HCT116 (cell line): ENCODE data around the gene PROB1. TPM values are rescaled to one million over a fixed set of nuclear protein-coding genes. Genes with fewer than 3 reads are reported as not detected.

Experiments
- ATAC-seq: fragments of 200-7000 bp; cut with Tn5 transposase; 2 replicates; pipeline ENCODE4 v1.9.1; 2020; ENCODE audit warnings: mild to moderate bottlenecking, moderate library complexity
- BruUV-seq: library from RNA; stranded (reverse); fragments of 400-500 nt; replicated peaks from 2 replicates; lab custom pipeline; 2021; lab: Mats Ljungman, UMichigan
- CTCF ChIA-PET: fragments of 300-600 bp; sonication (Branson Sonifier 250); formaldehyde crosslinking; loops from one replicate; lab custom pipeline; 2021; ENCODE audit warnings: antibody characterized with exemption; lab: Charles Lee
- POLR2A ChIA-PET: fragments of 300-600, 350-600 bp; sonication (Branson Sonifier 250); formaldehyde crosslinking; loops from one replicate; lab custom pipeline; 2021; ENCODE audit warnings: antibody characterized with exemption; lab: Charles Lee
- RAD21 ChIA-PET, 2 experiments: fragments of 300-600 bp; sonication (Branson Sonifier 250); formaldehyde crosslinking; loops; one replicate each; lab custom pipeline; 2023; ENCODE audit warnings: low total read pairs in 2 of 2; ENCODE audit not compliant: uncharacterized antibody in 2 of 2, unreplicated experiment in 2 of 2, low non-redundant PET in 1 of 2; lab: Charles Lee
- DNase-seq: peaks from one replicate; pipeline ENCODE4 v3.0.0-alpha.2; 2010; ENCODE audit warnings: low read depth, low spot score
- H2AFZ ChIP-seq: fragments of 200-600 bp; shearing (Covaris generic), sonication (generic); 2 replicates; pipeline ENCODE4 v1.6.1; 2017; ENCODE audit warnings: low read depth, mixed run types, mixed read lengths, antibody characterized with exemption, low read length; ENCODE audit not compliant: poor library complexity, severe bottlenecking
- H3K27ac ChIP-seq: 2 replicates; pipeline ENCODE4 v1.5.1; 2012; ENCODE audit warnings: low read depth, low read length
- H3K27me3 ChIP-seq: fragments of 200-600 bp; sonication (generic); 2 replicates; pipeline ENCODE4 v1.6.1; 2016; ENCODE audit warnings: mixed run types, low read length, mixed read lengths; ENCODE audit not compliant: insufficient read depth
- H3K36me3 ChIP-seq, 2 experiments: fragments of 200-500 bp in 1 of 2; fragments of 200-600 bp in 1 of 2; sonication (Bioruptor generic) in 1 of 2; sonication (generic) in 1 of 2; 2 replicates each; pipeline versions ENCODE4 v1.5.1 to v1.6.1; 2014 to 2016; ENCODE audit warnings: low read length in 2 of 2, inconsistent platforms in 1 of 2, mixed read lengths in 1 of 2, mixed run types in 1 of 2; ENCODE audit not compliant: insufficient read depth in 2 of 2, control insufficient read depth in 1 of 2
- H3K4me1 ChIP-seq, 2 experiments: fragments of 200-600 bp in 1 of 2; sonication (generic) in 1 of 2; 2 replicates each; pipeline versions ENCODE4 v1.5.1 to v1.6.1; 2012 to 2017; ENCODE audit warnings: low read length in 2 of 2, inconsistent platforms in 1 of 2, mild to moderate bottlenecking in 1 of 2, mixed read lengths in 1 of 2, mixed run types in 1 of 2, moderate library complexity in 1 of 2; ENCODE audit not compliant: insufficient read depth in 2 of 2, control insufficient read depth in 1 of 2
- H3K4me2 ChIP-seq: fragments of 200-600 bp; sonication (generic); 2 replicates; pipeline ENCODE4 v1.6.1; 2017; ENCODE audit warnings: mixed run types, low read length, mixed read lengths
- H3K4me3 ChIP-seq, 2 experiments: fragments of 200-600 bp in 1 of 2; sonication (generic) in 1 of 2; replicated peaks in 1 of 2; 2 replicates each; pipeline ENCODE4 v1.5.1; 2011 to 2016; ENCODE audit warnings: low read length in 2 of 2, control low read depth in 1 of 2, low read depth in 1 of 2, mild to moderate bottlenecking in 1 of 2, mixed read lengths in 1 of 2, mixed run types in 1 of 2
- H3K79me2 ChIP-seq: fragments of 200-600 bp; sonication (generic); 2 replicates; pipeline ENCODE4 v1.6.1; 2017; ENCODE audit warnings: mild to moderate bottlenecking, mixed run types, low read length, moderate library complexity, mixed read lengths; ENCODE audit not compliant: insufficient read depth
- H3K9ac ChIP-seq: fragments of 200-600 bp; sonication (generic); 2 replicates; pipeline ENCODE4 v1.6.1; 2016; ENCODE audit warnings: low read length, mixed read lengths
- H3K9me2 ChIP-seq: fragments of 200-600 bp; sonication (generic), shearing (Covaris generic); 2 replicates; pipeline ENCODE4 v1.6.1; 2017; ENCODE audit warnings: mixed run types, mild to moderate bottlenecking, moderate library complexity; ENCODE audit not compliant: insufficient read depth
- H3K9me3 ChIP-seq, 2 experiments: fragments of 200-500 bp in 1 of 2; fragments of 200-600 bp in 1 of 2; sonication (Bioruptor generic) in 1 of 2; sonication (generic) in 1 of 2; 2 replicates each; pipeline ENCODE4 v1.6.1; 2014 to 2017; ENCODE audit warnings: low read length in 2 of 2, mixed read lengths in 2 of 2, inconsistent platforms in 1 of 2, low read depth in 1 of 2, mild to moderate bottlenecking in 1 of 2, mixed run types in 1 of 2, moderate library complexity in 1 of 2; ENCODE audit not compliant: control insufficient read depth in 1 of 2, insufficient read depth in 1 of 2
- H4K20me1 ChIP-seq: fragments of 200-600 bp; sonication (generic), shearing (Covaris generic); 2 replicates; pipeline ENCODE4 v1.6.1; 2017; ENCODE audit warnings: mixed run types, mild to moderate bottlenecking, moderate library complexity; ENCODE audit not compliant: insufficient read depth
- CBX3 ChIP-seq: IDR thresholded peaks from 2 replicates; pipeline ENCODE4 v1.6.1; 2012; ENCODE audit warnings: low read depth
- CEBPB ChIP-seq: IDR thresholded peaks from 2 replicates; pipeline ENCODE4 v1.6.1; 2012; ENCODE audit warnings: low read depth
- EGR1 ChIP-seq: IDR thresholded peaks from 2 replicates; pipeline ENCODE4 v1.6.1; 2012; ENCODE audit warnings: low read depth
- EZH2 ChIP-seq: fragments of 200-600 bp; sonication (generic); IDR thresholded peaks from 2 replicates; pipeline ENCODE4 v1.6.1; 2017; ENCODE audit warnings: antibody characterized with exemption, mixed run types
- EZH2phosphoT487 ChIP-seq: fragments of 200-600 bp; IDR thresholded peaks from 2 replicates; pipeline ENCODE4 v1.6.1; 2018; ENCODE audit warnings: antibody characterized with exemption, borderline replicate concordance
- FOSL1 ChIP-seq: IDR thresholded peaks from 2 replicates; pipeline ENCODE4 v1.6.1; 2012; ENCODE audit warnings: low read depth
- JUND ChIP-seq: IDR thresholded peaks from 2 replicates; pipeline ENCODE4 v1.6.1; 2012
- POLR2A ChIP-seq: IDR thresholded peaks from 2 replicates; pipeline ENCODE4 v1.7.0; 2011; ENCODE audit warnings: borderline replicate concordance; ENCODE audit not compliant: insufficient read depth, insufficient read length; ENCODE audit errors: extremely low read depth
- POLR2AphosphoS5 ChIP-seq: IDR thresholded peaks from 2 replicates; pipeline ENCODE4 v1.6.1; 2011; ENCODE audit warnings: mild to moderate bottlenecking, low read depth, low read length, moderate library complexity
- RAD21 ChIP-seq: IDR thresholded peaks from 2 replicates; pipeline ENCODE4 v1.6.1; 2012; ENCODE audit warnings: low read depth, mild to moderate bottlenecking
- SRF ChIP-seq: IDR thresholded peaks from 2 replicates; pipeline ENCODE4 v1.6.1; 2012; ENCODE audit warnings: low read depth
- TCF7L2 ChIP-seq: IDR thresholded peaks from 2 replicates; pipeline ENCODE4 v1.7.0; 2011; ENCODE audit warnings: borderline replicate concordance, inconsistent platforms; ENCODE audit not compliant: insufficient read depth, insufficient read length; ENCODE audit errors: extremely low read depth
- YY1 ChIP-seq: IDR thresholded peaks from 2 replicates; pipeline ENCODE4 v1.6.1; 2011; ENCODE audit warnings: low read length, low read depth, moderate library complexity, mild to moderate bottlenecking; ENCODE audit not compliant: insufficient replicate concordance; ENCODE audit errors: extremely low read depth
- ZFX ChIP-seq: fragments of 450-650 bp; IDR thresholded peaks from 2 replicates; pipeline ENCODE4 v1.6.1; 2017
- ZNF274 ChIP-seq: fragments of 200-500 bp; sonication (Bioruptor generic); IDR thresholded peaks from 2 replicates; pipeline ENCODE4 v1.6.1; 2014; ENCODE audit warnings: mild to moderate bottlenecking, low read depth, low read length, inconsistent platforms
- intact Hi-C: fragments of 100-400 bp; cut with micrococcal nuclease; formaldehyde crosslinking; loops from 2 replicates; pipeline ENCODE4 v1.10.0; 2022
- total RNA-seq: library from RNA; stranded (reverse); gene quantifications from one replicate; pipeline ENCODE4 v1.2.1, GENCODE V29; 2021; ENCODE audit not compliant: unreplicated experiment
- TF ChIP-seq, protein P1 (sequence below): IDR thresholded peaks from 2 replicates; pipeline ENCODE4 v1.6.1; 2011; ENCODE audit warnings: mild to moderate bottlenecking, low read length, moderate library complexity; ENCODE audit not compliant: insufficient replicate concordance; ENCODE audit errors: extremely low read depth
- TF ChIP-seq, protein P2 (sequence below), 3 experiments: fragments of 200-600 bp in 1 of 3; sonication (generic) in 1 of 3; IDR thresholded peaks in 2 of 3; conservative IDR thresholded peaks in 1 of 3; 2 replicates each; pipeline ENCODE4 v1.5.1; 2012 to 2017; ENCODE audit warnings: low read depth in 2 of 3, low read length in 2 of 3, antibody characterized with exemption in 1 of 3, borderline replicate concordance in 1 of 3, control low read depth in 1 of 3, mild to moderate bottlenecking in 1 of 3, mixed read lengths in 1 of 3, mixed run types in 1 of 3, moderate library complexity in 1 of 3; ENCODE audit not compliant: insufficient read depth in 1 of 3
- TF ChIP-seq, protein P3 (sequence below): IDR thresholded peaks from 2 replicates; pipeline ENCODE4 v1.6.1; 2012
- TF ChIP-seq, protein P4 (sequence below): IDR thresholded peaks from 2 replicates; pipeline ENCODE4 v1.6.1; 2012; ENCODE audit warnings: low read depth

The PROB1 gene
- total RNA-seq, 1 experiment from 2014 or later = 1.7 TPM

DNA sequence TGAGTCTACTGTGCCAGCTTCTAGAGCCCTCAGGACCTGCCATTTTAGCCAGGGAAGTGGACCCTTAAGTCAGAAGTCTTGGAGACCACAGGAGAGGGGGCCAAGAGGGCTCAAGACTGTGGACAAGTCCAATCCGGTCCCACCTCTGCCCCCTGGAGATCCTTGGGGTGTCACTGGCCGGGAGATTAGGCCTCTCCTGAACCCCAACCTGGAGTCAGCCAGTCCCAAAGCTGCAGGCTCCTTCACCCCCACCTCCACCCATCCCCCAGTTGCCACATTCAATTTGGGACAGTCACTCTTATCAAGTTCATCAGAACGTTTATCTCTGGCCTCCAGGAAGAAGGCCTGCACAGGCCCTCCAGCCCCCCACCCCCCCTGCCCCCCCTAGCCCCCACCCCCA, 12.1 kb downstream of the PROB1 start:
- ChIA-PET RAD21 (no interaction called here), POLR2A (no interaction called here), CTCF (no interaction called here)
- no peaks in the 10 kb centered on the region for H3K27me3 ChIP-seq
- no peaks in the 10 kb centered on the region for H3K79me2 ChIP-seq
- intact Hi-C loops = no loop called here
- H3K4me1 ChIP-seq = peaks cover 0 to 9% of the 10 kb centered on the region in 2 experiments; a peak in 1 of 4 replicates
- no peak overlapping the region for H3K4me2 ChIP-seq
- ATAC-seq (no peak), DNase-seq (no peak)
- no TSS peak for BruUV-seq
- H2AFZ ChIP-seq = no peak overlapping the region
- no peaks in the 10 kb centered on the region for H3K36me3 ChIP-seq
- no peaks in the 10 kb centered on the region for H3K9me3 ChIP-seq
- TF ChIP-seq, protein P1, sequence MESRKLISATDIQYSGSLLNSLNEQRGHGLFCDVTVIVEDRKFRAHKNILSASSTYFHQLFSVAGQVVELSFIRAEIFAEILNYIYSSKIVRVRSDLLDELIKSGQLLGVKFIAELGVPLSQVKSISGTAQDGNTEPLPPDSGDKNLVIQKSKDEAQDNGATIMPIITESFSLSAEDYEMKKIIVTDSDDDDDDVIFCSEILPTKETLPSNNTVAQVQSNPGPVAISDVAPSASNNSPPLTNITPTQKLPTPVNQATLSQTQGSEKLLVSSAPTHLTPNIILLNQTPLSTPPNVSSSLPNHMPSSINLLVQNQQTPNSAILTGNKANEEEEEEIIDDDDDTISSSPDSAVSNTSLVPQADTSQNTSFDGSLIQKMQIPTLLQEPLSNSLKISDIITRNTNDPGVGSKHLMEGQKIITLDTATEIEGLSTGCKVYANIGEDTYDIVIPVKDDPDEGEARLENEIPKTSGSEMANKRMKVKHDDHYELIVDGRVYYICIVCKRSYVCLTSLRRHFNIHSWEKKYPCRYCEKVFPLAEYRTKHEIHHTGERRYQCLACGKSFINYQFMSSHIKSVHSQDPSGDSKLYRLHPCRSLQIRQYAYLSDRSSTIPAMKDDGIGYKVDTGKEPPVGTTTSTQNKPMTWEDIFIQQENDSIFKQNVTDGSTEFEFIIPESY = no peak
- TF ChIP-seq YY1 (no peak), SRF (no peak), POLR2A (no peak), RAD21 (no peak), CEBPB (no peak), CBX3 (no peak), EGR1 (no peak), ZFX (no peak), POLR2AphosphoS5 (no peak), EZH2 (no peak), ZNF274 (no peak), FOSL1 (no peak), EZH2phosphoT487 (no peak), JUND (no peak), TCF7L2 (no peak)
- TF ChIP-seq, protein P2, sequence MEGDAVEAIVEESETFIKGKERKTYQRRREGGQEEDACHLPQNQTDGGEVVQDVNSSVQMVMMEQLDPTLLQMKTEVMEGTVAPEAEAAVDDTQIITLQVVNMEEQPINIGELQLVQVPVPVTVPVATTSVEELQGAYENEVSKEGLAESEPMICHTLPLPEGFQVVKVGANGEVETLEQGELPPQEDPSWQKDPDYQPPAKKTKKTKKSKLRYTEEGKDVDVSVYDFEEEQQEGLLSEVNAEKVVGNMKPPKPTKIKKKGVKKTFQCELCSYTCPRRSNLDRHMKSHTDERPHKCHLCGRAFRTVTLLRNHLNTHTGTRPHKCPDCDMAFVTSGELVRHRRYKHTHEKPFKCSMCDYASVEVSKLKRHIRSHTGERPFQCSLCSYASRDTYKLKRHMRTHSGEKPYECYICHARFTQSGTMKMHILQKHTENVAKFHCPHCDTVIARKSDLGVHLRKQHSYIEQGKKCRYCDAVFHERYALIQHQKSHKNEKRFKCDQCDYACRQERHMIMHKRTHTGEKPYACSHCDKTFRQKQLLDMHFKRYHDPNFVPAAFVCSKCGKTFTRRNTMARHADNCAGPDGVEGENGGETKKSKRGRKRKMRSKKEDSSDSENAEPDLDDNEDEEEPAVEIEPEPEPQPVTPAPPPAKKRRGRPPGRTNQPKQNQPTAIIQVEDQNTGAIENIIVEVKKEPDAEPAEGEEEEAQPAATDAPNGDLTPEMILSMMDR (IDR thresholded peaks at IDR 0.05 in 2 of 3, conservative IDR thresholded peaks at IDR 0.05 in 1 of 3; ENCODE audit: borderline replicate concordance in 1 of 3, insufficient read depth in 1 of 3, low read depth in 2 of 3, low read length in 2 of 3) = no peak
- TF ChIP-seq, protein P3, sequence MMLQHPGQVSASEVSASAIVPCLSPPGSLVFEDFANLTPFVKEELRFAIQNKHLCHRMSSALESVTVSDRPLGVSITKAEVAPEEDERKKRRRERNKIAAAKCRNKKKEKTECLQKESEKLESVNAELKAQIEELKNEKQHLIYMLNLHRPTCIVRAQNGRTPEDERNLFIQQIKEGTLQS = no peak
- TF ChIP-seq, protein P4, sequence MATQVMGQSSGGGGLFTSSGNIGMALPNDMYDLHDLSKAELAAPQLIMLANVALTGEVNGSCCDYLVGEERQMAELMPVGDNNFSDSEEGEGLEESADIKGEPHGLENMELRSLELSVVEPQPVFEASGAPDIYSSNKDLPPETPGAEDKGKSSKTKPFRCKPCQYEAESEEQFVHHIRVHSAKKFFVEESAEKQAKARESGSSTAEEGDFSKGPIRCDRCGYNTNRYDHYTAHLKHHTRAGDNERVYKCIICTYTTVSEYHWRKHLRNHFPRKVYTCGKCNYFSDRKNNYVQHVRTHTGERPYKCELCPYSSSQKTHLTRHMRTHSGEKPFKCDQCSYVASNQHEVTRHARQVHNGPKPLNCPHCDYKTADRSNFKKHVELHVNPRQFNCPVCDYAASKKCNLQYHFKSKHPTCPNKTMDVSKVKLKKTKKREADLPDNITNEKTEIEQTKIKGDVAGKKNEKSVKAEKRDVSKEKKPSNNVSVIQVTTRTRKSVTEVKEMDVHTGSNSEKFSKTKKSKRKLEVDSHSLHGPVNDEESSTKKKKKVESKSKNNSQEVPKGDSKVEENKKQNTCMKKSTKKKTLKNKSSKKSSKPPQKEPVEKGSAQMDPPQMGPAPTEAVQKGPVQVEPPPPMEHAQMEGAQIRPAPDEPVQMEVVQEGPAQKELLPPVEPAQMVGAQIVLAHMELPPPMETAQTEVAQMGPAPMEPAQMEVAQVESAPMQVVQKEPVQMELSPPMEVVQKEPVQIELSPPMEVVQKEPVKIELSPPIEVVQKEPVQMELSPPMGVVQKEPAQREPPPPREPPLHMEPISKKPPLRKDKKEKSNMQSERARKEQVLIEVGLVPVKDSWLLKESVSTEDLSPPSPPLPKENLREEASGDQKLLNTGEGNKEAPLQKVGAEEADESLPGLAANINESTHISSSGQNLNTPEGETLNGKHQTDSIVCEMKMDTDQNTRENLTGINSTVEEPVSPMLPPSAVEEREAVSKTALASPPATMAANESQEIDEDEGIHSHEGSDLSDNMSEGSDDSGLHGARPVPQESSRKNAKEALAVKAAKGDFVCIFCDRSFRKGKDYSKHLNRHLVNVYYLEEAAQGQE = no peak
- H4K20me1 ChIP-seq = no peaks in the 10 kb centered on the region
- no peak overlapping the region for H3K9ac ChIP-seq
- H3K9me2 ChIP-seq = no peaks in the 10 kb centered on the region
- H3K27ac ChIP-seq = no peak overlapping the region
- no peak overlapping the region for H3K4me3 ChIP-seq
